Ishikawa (cell line): Measurements from ENCODE around the gene PDE3B.

Experiments used
- CEBPB ChIP-seq: IDR thresholded peaks from 2 replicates; pipeline ENCODE4 v1.6.1; 2012
- CREB1 ChIP-seq: IDR thresholded peaks from 2 replicates; pipeline ENCODE4 v1.6.1; 2012; ENCODE audit warnings: low read depth
- EGR1 ChIP-seq: IDR thresholded peaks from 2 replicates; pipeline ENCODE4 v1.6.1; 2012
- EP300 ChIP-seq: IDR thresholded peaks from 2 replicates; pipeline ENCODE4 v1.6.1; 2012; ENCODE audit warnings: borderline replicate concordance
- FOXM1 ChIP-seq: IDR thresholded peaks from 2 replicates; pipeline ENCODE4 v1.6.1; 2012; ENCODE audit warnings: low read depth, borderline replicate concordance
- NFIC ChIP-seq: IDR thresholded peaks from 2 replicates; pipeline ENCODE4 v1.6.1; 2012
- RAD21 ChIP-seq: IDR thresholded peaks from 2 replicates; pipeline ENCODE4 v1.6.1; 2012; ENCODE audit warnings: low read depth
- TAF1 ChIP-seq: IDR thresholded peaks from 2 replicates; pipeline ENCODE4 v1.6.1; 2012; ENCODE audit warnings: low read depth, mild to moderate bottlenecking
- TCF12 ChIP-seq: IDR thresholded peaks from 2 replicates; pipeline ENCODE4 v1.6.1; 2012; ENCODE audit warnings: low read depth
- TEAD4 ChIP-seq: IDR thresholded peaks from 2 replicates; pipeline ENCODE4 v1.6.1; 2012
- YY1 ChIP-seq: IDR thresholded peaks from 2 replicates; pipeline ENCODE4 v1.6.1; 2012; ENCODE audit warnings: low read depth
- ZBTB7A ChIP-seq: IDR thresholded peaks from 2 replicates; pipeline ENCODE4 v1.6.1; 2012; ENCODE audit warnings: low read depth
- TF ChIP-seq, protein P1 (sequence below): IDR thresholded peaks from 2 replicates; pipeline ENCODE4 v1.6.1; 2012; ENCODE audit warnings: low read depth, mild to moderate bottlenecking
- TF ChIP-seq, protein P2 (sequence below): IDR thresholded peaks from 2 replicates; pipeline ENCODE4 v1.6.1; 2012
- TF ChIP-seq, protein P3 (sequence below): IDR thresholded peaks from 2 replicates; pipeline ENCODE4 v1.6.1; 2012

PDE3B gene

DNA sequence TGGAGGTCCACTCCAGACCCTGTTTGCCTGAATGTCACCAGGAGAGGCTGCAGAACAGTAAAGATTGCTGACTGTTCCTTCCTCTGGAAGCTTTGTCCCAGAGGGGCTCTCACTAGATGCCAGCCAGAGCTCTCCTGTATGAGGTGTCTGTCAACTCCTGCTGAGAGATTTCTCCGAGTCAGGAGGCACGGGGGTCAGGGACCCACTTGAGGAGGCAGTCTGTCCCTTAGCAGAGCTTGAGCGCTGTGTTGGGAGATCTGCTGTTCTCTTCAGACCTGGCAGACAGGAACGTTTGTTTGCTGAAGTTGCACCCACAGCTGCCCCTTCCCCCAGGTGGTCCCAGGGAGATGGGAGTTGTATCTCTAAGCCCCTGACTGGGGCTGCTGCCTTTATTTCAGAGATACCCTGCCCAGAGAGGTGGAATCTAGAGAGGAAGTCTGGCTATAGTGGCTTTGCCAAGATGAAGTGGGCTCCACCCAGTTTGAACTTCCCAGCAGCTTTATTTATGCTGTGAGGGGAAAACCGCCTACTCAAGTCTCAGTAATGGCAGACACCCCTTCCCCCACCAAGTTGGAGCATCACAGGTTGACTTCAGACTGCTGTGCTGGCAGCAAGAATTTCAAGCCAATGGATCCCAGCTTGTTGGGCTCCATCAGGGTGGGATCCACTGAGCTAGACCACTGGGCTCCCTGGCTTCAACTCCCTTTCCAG is 99.4 kb downstream of the PDE3B start:
- TF ChIP-seq, protein P1, sequence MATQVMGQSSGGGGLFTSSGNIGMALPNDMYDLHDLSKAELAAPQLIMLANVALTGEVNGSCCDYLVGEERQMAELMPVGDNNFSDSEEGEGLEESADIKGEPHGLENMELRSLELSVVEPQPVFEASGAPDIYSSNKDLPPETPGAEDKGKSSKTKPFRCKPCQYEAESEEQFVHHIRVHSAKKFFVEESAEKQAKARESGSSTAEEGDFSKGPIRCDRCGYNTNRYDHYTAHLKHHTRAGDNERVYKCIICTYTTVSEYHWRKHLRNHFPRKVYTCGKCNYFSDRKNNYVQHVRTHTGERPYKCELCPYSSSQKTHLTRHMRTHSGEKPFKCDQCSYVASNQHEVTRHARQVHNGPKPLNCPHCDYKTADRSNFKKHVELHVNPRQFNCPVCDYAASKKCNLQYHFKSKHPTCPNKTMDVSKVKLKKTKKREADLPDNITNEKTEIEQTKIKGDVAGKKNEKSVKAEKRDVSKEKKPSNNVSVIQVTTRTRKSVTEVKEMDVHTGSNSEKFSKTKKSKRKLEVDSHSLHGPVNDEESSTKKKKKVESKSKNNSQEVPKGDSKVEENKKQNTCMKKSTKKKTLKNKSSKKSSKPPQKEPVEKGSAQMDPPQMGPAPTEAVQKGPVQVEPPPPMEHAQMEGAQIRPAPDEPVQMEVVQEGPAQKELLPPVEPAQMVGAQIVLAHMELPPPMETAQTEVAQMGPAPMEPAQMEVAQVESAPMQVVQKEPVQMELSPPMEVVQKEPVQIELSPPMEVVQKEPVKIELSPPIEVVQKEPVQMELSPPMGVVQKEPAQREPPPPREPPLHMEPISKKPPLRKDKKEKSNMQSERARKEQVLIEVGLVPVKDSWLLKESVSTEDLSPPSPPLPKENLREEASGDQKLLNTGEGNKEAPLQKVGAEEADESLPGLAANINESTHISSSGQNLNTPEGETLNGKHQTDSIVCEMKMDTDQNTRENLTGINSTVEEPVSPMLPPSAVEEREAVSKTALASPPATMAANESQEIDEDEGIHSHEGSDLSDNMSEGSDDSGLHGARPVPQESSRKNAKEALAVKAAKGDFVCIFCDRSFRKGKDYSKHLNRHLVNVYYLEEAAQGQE = no peak
- TF ChIP-seq YY1 (no peak), TAF1 (no peak), CREB1 (no peak), NFIC (no peak), TCF12 (no peak), CEBPB (no peak), RAD21 (no peak), ZBTB7A (no peak), FOXM1 (no peak), EGR1 (no peak)
- TF ChIP-seq, protein P2, sequence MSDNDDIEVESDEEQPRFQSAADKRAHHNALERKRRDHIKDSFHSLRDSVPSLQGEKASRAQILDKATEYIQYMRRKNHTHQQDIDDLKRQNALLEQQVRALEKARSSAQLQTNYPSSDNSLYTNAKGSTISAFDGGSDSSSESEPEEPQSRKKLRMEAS = no peak

DNA sequence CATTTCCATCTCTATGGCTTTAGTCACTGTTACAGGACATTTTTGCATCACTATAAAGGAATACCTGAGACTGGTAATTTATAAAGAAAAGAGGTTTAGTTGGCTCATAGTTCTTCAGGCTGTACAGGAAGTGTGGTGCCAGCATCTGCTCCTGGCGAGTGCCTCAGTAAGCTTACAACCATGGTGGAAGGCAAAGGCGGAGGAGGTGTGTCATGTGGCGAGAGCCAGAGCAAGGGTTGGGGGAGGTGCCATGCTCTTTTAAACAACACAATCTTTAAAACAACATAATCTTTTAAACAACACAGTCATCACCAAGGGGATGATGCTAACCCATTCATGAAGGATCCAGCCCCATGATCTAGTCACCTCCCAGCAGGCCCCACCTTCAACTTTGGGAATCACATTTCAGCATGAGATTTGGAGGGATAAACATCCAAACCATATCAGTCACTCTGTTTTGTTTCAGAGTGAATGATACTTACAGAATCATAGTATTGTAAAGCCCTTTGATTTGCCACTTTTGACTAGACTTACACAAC is 103.3 kb downstream of the PDE3B start:
- no peak for TF ChIP-seq TAF1
- TF ChIP-seq TCF12 = no peak
- TF ChIP-seq EP300 = no peak
- TF ChIP-seq RAD21 = no peak
- TF ChIP-seq, protein P3, sequence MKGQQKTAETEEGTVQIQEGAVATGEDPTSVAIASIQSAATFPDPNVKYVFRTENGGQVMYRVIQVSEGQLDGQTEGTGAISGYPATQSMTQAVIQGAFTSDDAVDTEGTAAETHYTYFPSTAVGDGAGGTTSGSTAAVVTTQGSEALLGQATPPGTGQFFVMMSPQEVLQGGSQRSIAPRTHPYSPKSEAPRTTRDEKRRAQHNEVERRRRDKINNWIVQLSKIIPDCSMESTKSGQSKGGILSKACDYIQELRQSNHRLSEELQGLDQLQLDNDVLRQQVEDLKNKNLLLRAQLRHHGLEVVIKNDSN = no peak

DNA sequence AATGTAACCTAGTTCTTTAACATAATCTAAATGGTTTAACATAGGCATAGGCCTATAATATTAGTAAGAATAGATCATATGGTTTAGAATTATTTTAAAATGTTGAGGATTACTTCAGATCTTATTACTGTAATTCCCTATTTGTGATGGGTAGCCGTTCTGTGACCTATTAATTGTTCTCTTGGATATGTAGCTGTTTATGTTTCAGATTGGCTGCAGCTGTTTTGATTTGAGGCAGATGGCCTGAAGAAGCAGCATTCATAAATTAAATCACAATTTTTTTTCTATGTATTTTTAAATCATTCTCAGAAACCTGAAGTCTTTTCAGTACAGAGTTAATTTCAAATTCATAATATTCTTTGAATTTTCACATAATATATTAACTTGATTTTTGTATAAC is 104.5 kb downstream of the PDE3B start:
- TF ChIP-seq TEAD4 (no peak), EP300 (no peak), CEBPB (no peak), ZBTB7A (no peak), FOXM1 (no peak), TCF12 (no peak), NFIC (no peak), TAF1 (no peak), RAD21 (no peak), CREB1 (no peak), EGR1 (no peak), YY1 (no peak)
- TF ChIP-seq, protein P3 = no peak
- TF ChIP-seq, protein P1 = no peak
- TF ChIP-seq, protein P2 = no peak

DNA sequence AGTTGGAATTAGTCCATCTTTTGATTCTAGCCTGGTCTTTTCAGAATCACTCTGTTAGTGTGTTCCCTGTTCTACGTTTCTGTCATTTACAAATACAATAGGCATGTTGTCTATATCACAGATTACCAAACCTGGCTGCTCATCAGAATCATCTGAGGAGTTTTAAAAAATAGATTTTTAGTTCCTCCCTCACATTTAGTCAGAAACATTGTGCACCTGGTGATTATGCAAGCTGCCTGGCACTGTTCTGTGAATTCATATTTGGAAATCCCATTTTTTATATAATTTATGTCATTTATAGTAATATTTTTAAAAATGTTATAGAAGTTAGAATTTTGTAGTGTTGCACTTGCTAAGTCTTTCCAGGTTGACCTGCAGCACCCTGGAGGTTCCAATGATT is 107.3 kb downstream of the PDE3B start:
- TF ChIP-seq TCF12 (no peak), EP300 (no peak), TEAD4 (no peak), YY1 (no peak), CREB1 (no peak), FOXM1 (no peak), ZBTB7A (no peak), RAD21 (no peak)
- TF ChIP-seq, protein P1 = no peak
